Anterior cingulate cortex (tissue), 58 donors: ENCODE measurements around the gene BHLHE40.

Experiments
- DNase-seq, 58 donors: peaks; one replicate each; lab custom pipeline; 2025; lab: John Stamatoyannopoulos, UW

Gene BHLHE40

DNA sequence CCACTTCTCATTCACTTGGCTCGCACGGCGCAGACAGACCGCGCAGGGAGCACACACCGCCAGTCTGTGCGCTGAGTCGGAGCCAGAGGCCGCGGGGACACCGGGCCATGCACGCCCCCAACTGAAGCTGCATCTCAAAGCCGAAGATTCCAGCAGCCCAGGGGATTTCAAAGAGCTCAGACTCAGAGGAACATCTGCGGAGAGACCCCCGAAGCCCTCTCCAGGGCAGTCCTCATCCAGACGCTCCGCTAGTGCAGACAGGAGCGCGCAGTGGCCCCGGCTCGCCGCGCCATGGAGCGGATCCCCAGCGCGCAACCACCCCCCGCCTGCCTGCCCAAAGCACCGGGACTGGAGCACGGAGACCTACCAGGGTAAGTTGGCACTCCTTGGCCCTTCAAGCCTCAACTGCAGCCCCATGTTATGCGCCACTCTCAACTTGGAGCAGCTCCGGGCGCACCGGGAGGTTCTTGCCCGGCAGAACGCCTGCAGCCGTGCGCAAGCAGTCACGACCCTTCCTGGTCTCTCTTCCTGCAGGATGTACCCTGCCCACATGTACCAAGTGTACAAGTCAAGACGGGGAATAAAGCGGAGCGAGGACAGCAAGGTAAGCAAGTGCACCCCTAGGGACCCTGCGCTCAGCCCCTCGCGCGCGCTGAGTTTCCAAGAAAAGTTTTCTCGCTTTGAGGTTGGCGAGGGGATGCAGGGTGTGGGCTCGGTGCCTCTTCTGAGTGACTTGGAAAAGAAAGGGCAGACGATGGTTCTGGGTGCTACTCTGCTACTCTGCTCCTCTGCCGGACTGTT is at the start of gene BHLHE40:
Gene BHLHE40 (plus strand): TSS at position 10 of the 801 bp plus-strand sequence. CDS start 282 bp downstream, at position 292.
- DNase-seq = peak in 11 of 58 donors; percentile 46 to 85 (median 65)

DNA sequence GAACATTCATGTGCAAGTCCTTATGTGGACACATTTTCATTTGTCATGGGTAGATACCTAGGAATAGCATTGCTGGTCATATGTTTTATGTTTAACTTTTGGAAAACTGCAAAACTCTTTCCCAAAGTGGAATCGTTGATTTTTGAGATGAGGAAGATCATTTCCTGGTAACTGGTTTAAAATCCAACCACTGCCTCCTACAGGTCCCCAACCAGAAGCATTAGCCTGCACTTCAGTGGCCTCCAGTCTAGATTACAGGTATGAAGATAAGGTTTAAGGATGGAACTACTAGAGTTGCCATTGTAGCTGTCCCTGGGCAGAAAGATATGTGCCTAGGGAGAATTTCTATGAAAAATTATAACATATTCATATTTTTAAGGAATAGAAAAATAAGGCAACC is 48.7 kb upstream of the BHLHE40 start:
- DNase-seq = no peak

GRCh38 chr3:4934050-4934449 is 45.2 kb upstream of the BHLHE40 start:
- DNase-seq = no peak

DNA sequence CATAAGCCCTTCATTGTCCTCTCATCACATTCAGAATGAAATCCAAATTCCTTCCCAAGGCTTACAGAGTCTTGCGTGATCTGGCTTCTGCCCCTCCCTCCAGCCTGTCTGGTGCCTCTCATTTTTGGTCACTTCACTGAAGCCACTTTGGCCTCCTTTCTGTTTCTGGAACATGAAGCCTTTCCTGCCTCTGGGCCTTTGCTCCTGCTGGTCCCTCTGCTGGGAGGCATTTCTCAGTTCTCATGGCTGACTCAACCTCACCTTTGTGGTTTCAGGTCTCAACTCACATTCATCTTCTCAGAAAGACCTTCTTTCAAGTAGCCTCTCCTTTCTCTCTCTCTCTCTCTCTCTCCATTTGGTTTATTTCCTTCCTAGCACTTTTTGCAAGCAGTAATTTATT is 43.9 kb upstream of the BHLHE40 start:
- DNase-seq = no peak

DNA sequence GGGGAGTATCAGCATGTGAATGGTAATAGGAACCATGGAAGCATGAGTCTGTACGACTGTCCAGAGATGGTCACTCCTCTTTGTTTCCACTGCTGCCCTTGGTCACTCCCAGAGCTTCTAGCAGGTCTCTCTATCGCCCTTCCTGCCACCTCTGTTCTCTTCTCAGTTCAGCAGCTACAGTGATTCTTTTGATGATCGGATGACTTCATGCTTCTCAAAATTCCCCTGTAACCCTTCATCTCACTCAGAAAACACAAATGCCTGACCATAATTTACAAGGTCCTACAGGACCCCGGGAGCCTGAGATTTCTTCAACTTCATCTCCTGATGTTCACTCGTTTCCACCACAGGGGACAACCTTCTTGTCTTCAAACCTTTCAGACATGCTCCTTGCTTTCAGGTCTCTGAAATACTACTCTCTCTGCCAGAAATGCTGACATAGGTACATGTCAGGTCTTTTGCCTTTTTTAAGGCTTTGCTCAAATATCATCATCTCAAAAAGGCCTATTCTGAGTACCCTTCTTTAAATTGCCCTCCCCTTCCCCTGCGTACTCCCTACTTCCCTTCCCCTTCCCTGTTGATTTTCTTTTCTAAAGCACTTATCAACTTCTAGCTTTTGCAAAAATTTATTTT is 42.1 kb upstream of the BHLHE40 start:
- no peak for DNase-seq

GRCh38 chr3:4938281-4938982 is 40.8 kb upstream of the BHLHE40 start:
- no peak for DNase-seq

- DNase-seq = no peak
Measured at GRCh38 chr3:4939276-4939675, 40.0 kb upstream of the BHLHE40 start.

DNA sequence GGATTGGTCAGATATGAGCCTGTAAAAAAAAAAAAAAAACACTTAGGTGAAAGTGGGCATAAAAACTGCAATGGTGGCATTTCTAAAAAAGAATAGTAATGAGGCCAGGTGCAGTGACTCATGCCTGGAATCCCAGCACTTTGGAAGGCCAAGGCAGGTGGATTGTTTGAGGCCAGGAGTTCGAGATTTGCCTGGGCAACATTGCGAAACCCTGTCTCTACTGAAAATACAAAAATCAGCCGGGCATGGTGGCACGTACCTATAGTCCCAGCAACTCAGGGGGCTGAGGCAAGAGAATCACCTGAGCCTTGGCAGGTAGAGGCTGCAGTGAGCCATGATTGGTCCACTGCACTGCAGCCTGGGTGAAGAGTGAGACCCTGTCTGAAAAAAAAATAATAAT is 38.3 kb upstream of the BHLHE40 start:
- DNase-seq = no peak

DNA sequence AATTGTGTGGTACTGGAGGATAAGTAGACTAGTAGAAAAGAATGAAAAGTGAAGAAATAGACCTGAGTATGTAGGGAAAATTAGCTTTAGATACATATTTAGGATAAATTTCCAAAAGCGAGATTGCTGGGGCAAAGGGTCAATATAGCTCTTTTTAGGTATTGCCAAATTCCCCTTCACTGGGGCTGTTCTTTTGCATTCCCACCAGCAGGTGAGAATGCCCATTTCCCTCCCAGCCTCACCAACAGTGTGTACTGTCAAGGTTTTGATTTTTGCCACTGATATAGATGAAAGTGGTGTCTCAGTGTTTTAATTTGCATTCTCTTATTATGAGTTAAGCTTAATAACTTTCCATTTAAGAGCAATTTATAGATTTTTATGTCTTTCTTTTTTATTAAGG is 35.7 kb upstream of the BHLHE40 start:
- DNase-seq = no peak

- no peak for DNase-seq
Measured at GRCh38 chr3:4945324-4945723, 33.9 kb upstream of the BHLHE40 start.

- DNase-seq = no peak
Measured at GRCh38 chr3:4947028-4947427, 32.2 kb upstream of the BHLHE40 start.

GRCh38 chr3:4948395-4948794 is 30.8 kb upstream of the BHLHE40 start:
- no peak for DNase-seq

DNA sequence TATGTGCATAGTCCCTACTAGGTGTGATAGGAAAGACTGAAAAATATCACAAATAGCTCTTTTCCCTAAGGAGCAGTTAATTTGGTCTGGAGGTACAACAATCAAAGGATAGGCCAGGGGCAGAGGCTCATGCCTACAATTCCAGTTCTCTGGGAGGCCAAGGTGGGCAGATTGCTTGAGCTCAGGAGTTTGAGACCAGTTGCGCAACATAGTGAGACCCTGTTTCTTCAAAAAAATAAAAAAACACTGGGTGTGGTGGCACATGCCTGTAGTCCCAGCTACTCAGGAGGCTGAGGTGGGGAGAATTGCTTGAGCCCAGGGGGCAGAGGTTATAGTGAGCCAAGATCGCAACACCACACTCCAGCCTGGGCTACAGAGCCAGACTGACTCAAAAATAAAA is 30.2 kb upstream of the BHLHE40 start:
- no peak for DNase-seq

- no peak for DNase-seq
Measured at GRCh38 chr3:4949659-4950058, 29.6 kb upstream of the BHLHE40 start.

DNA sequence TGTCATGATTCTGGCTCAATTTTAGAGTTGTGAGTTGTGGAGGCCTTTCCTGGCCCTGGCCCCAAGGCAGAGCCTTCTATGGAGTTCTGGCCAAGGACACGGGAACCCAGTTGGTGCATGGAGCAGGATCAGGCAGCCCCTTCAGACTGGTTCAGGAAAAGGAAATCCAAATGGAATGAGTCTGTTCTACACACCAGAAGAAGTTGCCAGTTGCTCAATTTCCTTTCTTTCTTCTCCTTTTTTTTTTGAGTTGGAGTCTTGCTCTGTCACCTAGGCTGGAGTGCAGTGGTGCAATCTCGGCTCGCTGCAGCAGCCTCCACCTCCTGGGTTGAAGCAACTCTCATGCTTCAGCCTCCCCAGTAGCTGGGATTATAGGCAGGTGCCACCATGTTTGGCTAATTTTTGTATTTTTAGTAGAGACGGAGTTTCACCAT is 28.9 kb upstream of the BHLHE40 start:
- DNase-seq = no peak

DNA sequence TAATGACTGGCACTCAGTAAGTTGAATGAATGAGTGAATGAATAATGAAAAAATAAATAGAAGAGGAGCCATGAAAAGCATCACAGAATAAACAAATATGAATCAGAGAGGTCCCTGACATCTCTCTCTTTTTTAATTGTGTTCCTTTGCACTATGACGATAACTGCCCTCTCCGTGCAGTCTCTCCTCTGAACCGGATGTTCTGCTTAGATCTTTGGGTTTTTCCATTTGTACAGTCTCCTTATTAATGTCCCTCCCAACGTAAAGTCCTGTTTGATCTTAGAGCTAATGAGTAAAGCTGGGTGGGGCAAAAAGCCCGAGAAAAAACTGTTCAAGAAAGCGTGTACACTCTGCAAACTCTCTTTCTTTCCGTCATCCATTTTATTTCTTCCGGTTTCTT is 28.3 kb upstream of the BHLHE40 start:
- no peak for DNase-seq

GRCh38 chr3:4953119-4953518 is 26.1 kb upstream of the BHLHE40 start:
- no peak for DNase-seq

GRCh38 chr3:4954256-4955000 is 24.8 kb upstream of the BHLHE40 start:
- no peak for DNase-seq

DNA sequence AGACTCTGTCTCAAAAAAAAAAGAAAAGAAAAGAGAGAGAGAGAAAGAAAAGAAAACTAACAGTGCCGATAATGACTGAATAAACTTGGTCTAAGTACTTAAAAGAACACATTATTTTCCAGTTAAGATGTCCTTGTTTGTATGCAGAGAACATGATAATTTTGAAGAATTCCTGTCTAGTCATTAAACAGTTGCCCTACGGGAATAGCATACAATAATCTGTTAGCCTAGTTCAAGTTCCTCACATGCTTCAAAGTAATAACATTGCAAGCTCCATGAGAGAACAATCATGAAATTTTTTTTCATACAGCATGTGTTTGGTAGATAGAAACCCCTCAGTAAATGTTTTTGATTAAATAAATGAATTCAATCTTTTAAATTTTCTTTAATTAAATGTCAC is 23.1 kb upstream of the BHLHE40 start:
- no peak for DNase-seq

GRCh38 chr3:4956738-4957137 is 22.5 kb upstream of the BHLHE40 start:
- DNase-seq = peak in 6 of 58 donors; percentile 1 to 34 (median 4)

GRCh38 chr3:4957978-4958377 is 21.3 kb upstream of the BHLHE40 start:
- peak in 2 of 58 donors; percentile 14 to 20 for DNase-seq
